Body of pancreas (tissue), 4 donors: Measurements from ENCODE around the gene DAAM1.
A peak's percentile ranks its signal among the peaks of the same experiment; 100 is the strongest.

Source experiments
- CTCF ChIP-seq, 7 experiments: fragments of 450-650 bp in 4 of 7; fragments of 200-600 bp in 3 of 7; sonication (generic) in 3 of 7; IDR thresholded peaks; one replicate each; pipeline ENCODE4 v1.5.1; 2016 to 2019; ENCODE audit warnings: antibody characterized with exemption in 7 of 7
- POLR2A ChIP-seq, 3 donors: fragments of 450-650 bp; IDR thresholded peaks; one replicate each; pipeline ENCODE4 v1.6.1; 2016; ENCODE audit warnings: antibody characterized with exemption in 3 of 3, mild to moderate bottlenecking in 2 of 3

DNA sequence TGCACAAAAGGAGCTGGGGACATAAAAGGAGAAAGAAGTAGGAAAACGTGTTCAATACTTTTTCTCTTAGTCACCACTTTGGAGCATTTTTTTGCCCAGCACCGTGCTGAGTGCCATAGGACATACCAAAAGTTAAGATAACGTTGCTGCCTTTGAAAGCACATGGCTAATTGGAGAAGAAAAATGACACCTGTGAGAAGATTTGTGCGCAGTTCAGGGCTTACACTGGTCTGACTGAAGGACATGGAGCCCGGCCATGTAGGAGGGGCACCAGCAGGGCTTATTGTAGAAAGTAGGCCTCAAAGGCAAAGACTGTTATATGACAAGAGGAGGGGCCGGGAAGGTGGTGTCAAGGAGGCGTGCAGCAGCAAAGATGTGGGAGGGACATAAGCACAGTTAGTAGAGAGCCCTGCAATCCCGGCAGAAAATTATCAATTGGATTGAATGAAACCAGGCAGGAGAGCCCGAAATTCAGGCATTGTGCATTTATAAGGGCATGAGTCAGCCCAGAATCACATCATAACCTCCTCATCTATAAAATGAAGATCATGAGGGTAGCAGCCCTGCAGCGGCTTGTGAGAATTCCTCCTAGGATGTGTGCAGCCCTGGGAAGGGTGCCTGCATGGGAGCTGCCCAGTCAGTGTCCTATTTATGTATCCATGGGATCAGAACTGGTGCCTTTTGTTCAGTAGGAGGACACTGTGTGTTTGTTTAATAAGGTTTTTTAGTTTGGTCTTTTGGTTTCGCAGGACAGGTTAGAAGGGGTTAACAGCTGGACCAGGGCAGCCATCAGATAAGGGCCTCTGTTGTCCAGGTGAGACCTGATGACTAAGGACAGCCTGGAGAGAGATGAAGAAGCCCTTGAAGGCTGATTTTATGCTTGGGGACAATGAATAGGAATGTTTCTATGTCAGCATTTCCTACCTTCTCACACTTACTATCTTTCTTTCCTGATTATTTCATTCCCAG, 154.3 kb downstream of the DAAM1 start:
- TF ChIP-seq CTCF (IDR thresholded peaks at IDR 0.05) (peak in 1 of 7 experiments; percentile 8), POLR2A (IDR thresholded peaks at IDR 0.05) (no peak)
